Stimulated activated CD4-positive, alpha-beta T cell treated with anti-CD3 and anti-CD28 coated beads, Interleukin-4, amount 100 ng/mL, for 48 hours (primary cell): Measurements from ENCODE around the gene PHLDA2.

ENCODE experiments used
- DNase-seq, 2 donors: peaks; one replicate each; pipeline ENCODE4 v3.0.0-alpha.2; 2020; ENCODE audit warnings: low read depth in 2 of 2

Gene PHLDA2

DNA sequence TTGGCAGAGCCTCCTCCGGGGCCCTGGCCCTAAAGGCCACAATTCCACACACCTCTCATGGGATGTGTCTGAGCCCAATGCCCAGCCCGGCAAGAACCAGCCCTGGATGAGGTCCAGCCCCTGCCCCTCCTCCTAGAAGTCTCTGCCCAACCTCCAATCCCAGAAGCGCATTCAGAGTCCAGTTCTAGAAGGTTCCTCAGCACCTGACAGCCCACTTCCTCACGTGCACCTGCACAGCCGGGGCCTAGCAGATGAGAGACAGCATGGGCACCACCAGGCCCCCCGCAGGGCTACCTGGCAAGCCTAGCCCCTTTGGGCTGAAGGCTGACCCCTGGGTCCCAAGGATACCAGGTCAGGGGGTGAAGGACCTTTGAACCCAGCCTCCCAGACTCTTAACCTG is 32.2 kb downstream of the PHLDA2 start:
- no peak for DNase-seq

DNA sequence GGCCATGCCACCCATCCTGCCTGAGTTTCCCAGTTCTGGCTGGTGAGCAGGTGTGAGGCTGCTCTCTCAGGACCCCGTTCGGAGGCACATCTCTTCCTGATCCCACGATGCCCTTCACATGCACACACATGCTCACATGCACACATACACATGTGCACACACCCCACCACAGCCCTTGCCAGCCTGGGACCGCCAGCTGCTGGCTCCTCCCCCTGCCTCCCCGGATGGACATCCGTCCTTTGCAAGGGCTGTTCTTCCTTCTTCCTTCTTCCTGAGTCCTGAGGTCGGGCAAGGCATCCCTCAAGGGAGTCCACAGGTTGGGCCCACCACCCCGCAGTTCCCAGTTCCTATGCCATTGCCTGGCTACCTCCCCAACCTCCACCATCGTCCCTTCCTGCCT is 33.2 kb downstream of the PHLDA2 start:
- no peak for DNase-seq

DNA sequence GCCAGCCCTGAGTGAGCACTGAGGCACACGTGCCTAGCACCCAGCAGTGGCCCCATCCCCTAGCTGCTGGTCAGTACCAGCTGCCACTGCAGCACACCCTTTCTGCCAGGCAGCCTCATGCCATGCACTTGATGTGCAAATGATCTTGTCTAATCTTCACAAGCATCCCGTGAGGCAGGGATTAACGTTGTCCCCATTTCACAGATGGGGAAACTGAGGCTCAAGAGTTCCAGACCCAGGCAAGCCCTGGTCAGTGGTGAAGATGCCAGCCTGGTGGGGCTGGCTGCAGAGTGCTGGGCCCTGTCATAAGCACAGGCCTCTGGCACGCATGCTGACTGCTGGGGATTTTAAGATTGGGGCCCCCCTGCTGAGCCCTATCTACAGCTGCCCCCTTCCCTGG is 35.3 kb downstream of the PHLDA2 start:
- DNase-seq, result no peak

DNA sequence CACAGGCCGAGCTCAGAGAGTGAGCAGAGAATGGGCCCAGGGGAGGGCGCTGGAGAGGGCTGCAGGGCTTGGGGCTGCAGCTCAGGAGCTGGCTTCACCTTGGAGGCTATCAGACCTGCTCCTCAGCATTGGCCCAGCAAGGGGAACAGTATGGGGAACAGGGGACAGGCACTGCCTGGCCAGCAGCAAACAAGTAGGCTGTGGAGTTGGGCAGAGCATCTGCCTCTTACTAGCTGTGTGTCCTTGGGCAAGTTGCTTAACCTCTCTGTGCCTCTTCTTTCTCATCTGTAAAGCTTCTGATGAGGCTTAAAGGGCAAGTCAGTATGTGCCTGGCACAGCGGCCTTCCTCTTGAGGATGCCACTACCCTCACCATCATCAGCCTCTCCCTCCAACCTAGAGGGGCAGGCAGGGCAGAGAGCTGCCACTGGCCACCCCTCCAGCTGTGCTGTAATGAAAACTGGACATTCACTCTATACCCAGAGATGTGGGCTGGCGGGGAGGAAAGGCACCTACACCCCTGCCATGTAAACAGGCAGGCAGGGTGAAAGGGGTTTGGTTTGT is 36.2 kb downstream of the PHLDA2 start:
- DNase-seq, result peak; percentile 19 to 40

GRCh38 chr11:2892215-2892966 is 36.8 kb downstream of the PHLDA2 start:
- DNase-seq, result peak; percentile 57 to 60

GRCh38 chr11:2891326-2892214 is 37.6 kb downstream of the PHLDA2 start:
- no peak for DNase-seq

GRCh38 chr11:2890466-2891294 is 38.5 kb downstream of the PHLDA2 start:
- DNase-seq, result no peak

DNA sequence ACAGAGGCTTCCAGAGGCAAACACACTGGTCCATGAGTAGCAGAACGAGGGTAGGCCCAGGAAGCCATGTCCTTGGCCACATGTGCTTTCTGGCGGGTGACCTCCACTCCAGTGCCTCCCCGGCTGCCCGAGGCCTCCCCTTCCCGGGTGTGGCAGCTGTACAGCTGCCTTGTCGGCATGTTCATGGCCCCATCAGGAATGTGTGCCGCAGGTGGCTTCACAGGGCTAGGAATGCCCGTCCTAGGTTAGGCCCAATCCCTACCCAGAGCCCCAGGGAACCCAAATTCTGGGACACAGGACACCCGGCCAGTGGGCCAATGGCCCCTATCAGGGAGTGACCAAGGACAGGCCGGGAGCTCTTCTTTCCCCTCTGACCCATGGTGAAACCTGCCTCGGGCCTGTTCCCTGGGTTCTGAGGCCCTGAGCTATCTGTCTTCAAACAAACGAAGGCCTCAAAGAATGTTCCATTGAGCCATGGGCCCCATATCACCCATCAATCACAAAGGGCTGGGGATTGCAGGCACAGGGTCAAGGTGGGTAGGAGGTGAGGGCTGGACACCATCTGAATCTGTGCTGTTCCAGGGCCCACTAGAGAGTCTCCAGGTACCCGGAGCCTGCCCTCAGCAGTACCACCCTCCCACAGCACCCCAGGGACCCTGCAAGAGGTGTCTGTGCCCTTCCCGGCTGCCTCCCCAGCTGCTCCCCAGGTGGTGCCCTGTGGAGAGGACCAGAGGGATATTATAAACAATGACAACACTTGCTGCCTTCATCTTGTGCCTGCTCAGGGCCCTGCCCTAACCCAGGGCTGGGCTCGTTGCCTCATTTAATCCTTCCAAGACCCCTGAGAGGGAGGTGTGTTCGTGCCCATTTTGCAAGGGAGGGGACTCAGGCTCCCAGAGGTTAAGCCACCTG is 39.6 kb downstream of the PHLDA2 start:
- DNase-seq, result no peak

DNA sequence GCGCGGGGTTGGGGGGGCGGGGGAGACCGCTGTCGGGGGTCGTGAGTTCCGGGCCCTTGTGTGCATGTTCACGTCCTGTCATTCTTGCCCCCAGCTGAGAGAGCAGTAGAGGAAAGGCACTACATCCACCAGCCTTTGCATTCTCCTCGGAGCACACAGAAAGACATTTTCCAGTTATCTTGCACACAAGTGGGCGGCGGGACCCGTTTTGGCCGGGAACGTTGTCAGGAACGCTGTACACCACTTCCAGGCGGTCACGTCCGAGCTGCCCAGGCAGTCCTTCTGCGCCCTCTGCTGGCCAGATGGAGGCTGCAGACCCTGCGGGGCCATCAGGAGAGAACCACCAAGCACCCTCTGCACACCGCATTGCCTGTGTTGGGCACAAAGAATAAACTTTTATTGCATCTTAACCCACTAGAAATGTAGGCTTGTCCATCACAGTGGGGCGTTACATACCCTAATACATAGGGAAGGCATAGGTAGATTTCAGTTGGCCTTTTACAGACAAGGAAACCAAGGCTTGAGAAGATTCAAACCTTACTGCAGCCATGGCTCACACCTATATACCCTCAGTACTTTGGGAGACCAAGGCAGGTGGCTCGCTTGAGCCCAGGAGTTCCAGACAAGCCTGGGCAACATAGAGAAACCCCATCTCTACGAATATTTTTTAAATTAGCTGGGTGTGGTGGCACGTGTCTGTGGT is 40.8 kb downstream of the PHLDA2 start:
- peak; percentile 81 to 93 for DNase-seq

DNA sequence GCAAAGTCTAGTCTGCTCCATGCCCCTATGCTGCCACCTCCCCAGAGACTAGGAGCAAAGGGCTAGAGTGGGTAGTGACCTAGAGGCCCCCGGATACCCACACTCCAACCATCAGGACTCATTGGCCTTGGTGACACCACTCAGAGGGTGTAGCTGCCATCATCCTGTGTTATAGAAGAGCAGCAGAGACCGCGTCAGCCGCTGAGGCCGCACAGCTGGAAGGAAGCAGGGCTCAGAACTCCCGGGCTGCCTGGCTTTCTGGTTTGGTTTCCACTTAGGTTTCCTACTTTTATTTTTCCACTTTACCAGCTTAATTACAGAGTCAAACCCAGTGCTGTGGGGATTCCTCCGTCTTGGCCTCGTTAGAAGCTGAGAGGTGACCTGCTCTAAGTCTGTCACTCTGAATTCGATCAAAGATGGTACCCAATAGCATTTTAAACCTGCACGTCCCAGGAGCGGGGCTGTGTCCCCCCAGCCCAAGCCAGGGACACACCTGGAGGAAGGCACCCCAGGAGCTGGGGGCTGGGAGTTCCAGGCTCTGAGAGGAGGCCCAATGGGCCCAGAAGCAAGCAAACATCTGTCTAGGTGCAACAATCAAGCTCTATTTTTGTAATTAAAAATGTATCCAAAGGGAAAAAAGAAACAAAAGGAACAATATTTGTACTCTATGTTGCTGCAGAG is 41.6 kb downstream of the PHLDA2 start:
- no peak for DNase-seq

- no peak for DNase-seq
Observed at GRCh38 chr11:2886936-2887335, 42.3 kb downstream of the PHLDA2 start.

- DNase-seq, result no peak
Observed at GRCh38 chr11:2886191-2886894, 42.9 kb downstream of the PHLDA2 start.

DNA sequence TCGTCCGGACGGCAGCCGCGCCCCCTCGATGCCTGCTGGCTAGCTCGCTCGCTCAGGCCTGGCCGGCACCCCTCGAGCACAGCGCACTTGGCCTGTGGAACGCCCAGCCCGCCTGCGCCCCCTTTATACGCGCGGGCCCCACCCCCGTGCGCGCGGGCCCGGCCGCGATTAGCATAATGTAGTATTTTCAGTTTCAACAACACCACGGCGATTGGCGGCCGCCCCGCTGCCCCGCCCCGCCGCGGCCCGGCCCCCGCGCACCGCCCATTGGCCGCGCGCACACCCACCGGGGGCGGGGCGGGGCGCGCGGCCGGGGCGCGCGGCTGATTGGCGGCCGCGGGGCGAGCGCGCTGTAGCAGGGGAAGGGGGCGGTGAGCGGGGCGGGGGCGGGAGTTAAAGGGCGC is 43.5 kb downstream of the PHLDA2 start, which contains the start of gene CDKN1C:
CDKN1C (minus strand) TSS at position 98 of the 404 bp plus-strand sequence. CDS start 319 bp downstream, outside the sequence.
- DNase-seq, result peak; percentile 57 to 61

- no peak for DNase-seq
Observed at GRCh38 chr11:2885017-2885677, 44.1 kb downstream of the PHLDA2 start.

GRCh38 chr11:2883979-2884815 is 45.0 kb downstream of the PHLDA2 start:
- no peak for DNase-seq

- no peak for DNase-seq
Observed at GRCh38 chr11:2883640-2883978, 45.6 kb downstream of the PHLDA2 start.

DNA sequence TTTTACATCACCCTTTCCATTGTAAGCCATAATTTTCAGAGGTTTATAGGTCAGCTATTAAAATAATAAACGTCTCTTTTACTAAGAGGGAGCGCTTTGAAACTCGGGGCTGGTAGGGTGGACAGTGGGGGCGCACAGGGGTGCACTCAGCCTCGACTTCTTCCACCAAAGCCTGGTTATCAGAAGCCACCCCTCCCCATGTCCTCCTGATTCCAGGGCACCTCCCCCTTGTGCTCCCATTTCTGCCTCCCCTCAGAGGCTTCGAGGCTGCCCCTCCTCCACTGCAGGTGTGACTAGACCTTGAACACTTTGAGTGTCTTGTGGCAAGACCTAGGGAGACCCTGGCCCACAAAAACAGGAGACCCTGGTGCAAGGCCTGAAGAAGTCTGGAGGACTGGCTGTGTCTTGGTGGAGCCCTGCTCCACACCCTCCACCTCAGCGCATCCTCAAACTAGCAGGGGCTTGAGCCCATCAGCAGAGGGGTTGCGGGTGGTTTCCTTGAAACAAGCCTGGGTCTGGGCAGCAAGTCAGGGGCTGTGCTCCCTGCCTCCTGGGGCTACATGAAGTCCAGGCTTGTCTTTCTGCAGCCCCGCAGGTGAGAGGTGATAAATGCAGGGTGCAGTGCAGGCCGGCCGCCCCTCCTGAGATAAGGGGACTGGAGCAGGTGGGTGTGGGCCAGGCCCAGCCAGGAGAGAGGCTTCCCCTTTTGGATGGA is 46.7 kb downstream of the PHLDA2 start:
- DNase-seq, result no peak
